Measurements from ENCODE around the gene CUBN. TPM values are rescaled to one million over a fixed set of nuclear protein-coding genes. Genes with fewer than 3 reads are reported as not detected.

The CUBN gene
- total and polyA plus RNA-seq, 2 of the 13 experiments (the other 11 are each of a cell fraction or from before 2014, with no cell fraction given), result 0.27 to 0.32 TPM

DNA sequence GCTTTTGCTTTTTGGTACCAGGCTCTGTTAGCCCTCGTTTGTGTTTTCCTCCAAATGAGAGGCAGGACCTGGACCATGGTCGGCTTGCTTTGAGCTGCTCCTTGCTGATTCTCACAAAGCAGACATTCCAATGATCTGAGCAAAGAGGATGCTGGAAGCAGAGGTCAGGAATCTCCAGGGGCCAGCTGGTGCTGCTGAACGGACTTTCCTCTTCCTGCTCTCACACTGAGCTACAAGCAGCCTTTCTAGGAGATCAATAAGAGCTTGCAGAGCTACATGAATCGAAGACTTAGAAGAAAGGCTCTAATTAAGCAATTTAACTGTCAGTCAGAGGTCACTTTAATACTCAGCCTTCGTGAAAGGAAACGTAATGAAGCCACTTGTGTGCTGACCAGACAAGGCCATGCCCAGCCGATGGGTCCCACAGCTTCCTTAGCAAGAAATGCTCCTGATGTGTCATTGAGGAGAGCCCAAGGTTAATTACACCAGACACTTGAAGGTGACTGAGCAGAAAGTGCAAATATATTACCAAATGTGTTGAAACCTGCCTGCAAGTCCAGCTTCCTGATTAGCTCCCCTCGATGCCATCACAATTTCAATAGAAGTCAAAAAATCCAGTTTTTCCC, 161.1 kb downstream of the CUBN start:
- no peaks in the 10 kb centered on the region for H3K79me2 ChIP-seq (ENCODE audit: insufficient read depth, low read length)
- ATAC-seq (peak; percentile 54; the same call in 2 of the 3 replicates), FAIRE-seq (no peak), DNase-seq (ENCODE audit: low spot score) (peak; percentile 40)
- H3K9ac ChIP-seq (ENCODE audit: insufficient read depth, low read depth, low read length), result no peak overlapping the region
- 21% methylated on average over 8 of the region's 8 CpGs for WGBS (ENCODE audit: low lambda C conversion rate)
- in situ Hi-C loops (cut with HindIII; ENCODE audit: extremely low pct_ligation_motif_present, low pct_unique_long_range_greater_than_20kb), result no loop called here
- H3K36me3 ChIP-seq (replicated peaks in 1 of 2; ENCODE audit: control insufficient read depth in 1 of 2, insufficient read depth in 2 of 2, low read length in 2 of 2), result no peaks in the 10 kb centered on the region
- no peak overlapping the region for H3K4me3 ChIP-seq (replicated peaks in 1 of 3; ENCODE audit: insufficient read depth in 1 of 3, low read depth in 2 of 3, low read length in 3 of 3)
- no peak overlapping the region for H3K27ac ChIP-seq (ENCODE audit: extremely low read length, insufficient read depth, low read length)
- ChIA-PET CTCF (ENCODE audit: low intra/inter-chr PET ratio, low total read pairs) (no interaction called here), POLR2A (no interaction called here)
- TF ChIP-seq TEAD3 (CRISPR knock-in tag; optimal IDR thresholded peaks at IDR 0.05; ENCODE audit: borderline replicate concordance), result peak; percentile 17
- TF ChIP-seq ZNF761 (CRISPR knock-in tag; conservative IDR thresholded peaks at IDR 0.05), result no peak
- TF ChIP-seq ZNF713 (CRISPR knock-in tag; IDR thresholded peaks at IDR 0.05), result no peak
- intact Hi-C loops (cut with micrococcal nuclease; ENCODE audit: unreplicated experiment), result loop anchor here (1.0 kb wide), 1 partner anchor 27 kb away; no protein-coding TSS in a partner anchor
- H3K27me3 ChIP-seq (ENCODE audit: control insufficient read depth in 1 of 2, insufficient read depth in 2 of 2, low read length in 2 of 2), result no peaks in the 10 kb centered on the region
- no peaks in the 10 kb centered on the region for H4K20me1 ChIP-seq (ENCODE audit: insufficient read depth, low read length)
- H3K4me2 ChIP-seq (ENCODE audit: low read depth, low read length), result no peak overlapping the region
- no peak overlapping the region for H2AFZ ChIP-seq (ENCODE audit: low read length)
- H3K9me3 ChIP-seq (ENCODE audit: low read length), result no peaks in the 10 kb centered on the region
- BruUV-seq (replicated peaks), result no TSS peak
- H3K4me1 ChIP-seq (ENCODE audit: insufficient read depth, low read length), result no peaks in the 10 kb centered on the region

GRCh38 chr10:16967866-16968415, 161.7 kb downstream of the CUBN start:
- Histone ChIP-seq H3K9me3 (ENCODE audit: low read length) (no peaks in the 10 kb centered on the region), H3K9ac (ENCODE audit: insufficient read depth, low read depth, low read length) (no peak overlapping the region), H3K4me3 (replicated peaks in 1 of 3; ENCODE audit: insufficient read depth in 1 of 3, low read depth in 2 of 3, low read length in 3 of 3) (no peak overlapping the region), H3K27ac (ENCODE audit: extremely low read length, insufficient read depth, low read length) (no peak overlapping the region), H3K4me2 (ENCODE audit: low read depth, low read length) (no peak overlapping the region), H3K36me3 (replicated peaks in 1 of 2; ENCODE audit: control insufficient read depth in 1 of 2, insufficient read depth in 2 of 2, low read length in 2 of 2) (no peaks in the 10 kb centered on the region), H2AFZ (ENCODE audit: low read length) (no peak overlapping the region), H3K4me1 (ENCODE audit: insufficient read depth, low read length) (no peaks in the 10 kb centered on the region), H3K79me2 (ENCODE audit: insufficient read depth, low read length) (no peaks in the 10 kb centered on the region), H3K27me3 (ENCODE audit: control insufficient read depth in 1 of 2, insufficient read depth in 2 of 2, low read length in 2 of 2) (no peaks in the 10 kb centered on the region), H4K20me1 (ENCODE audit: insufficient read depth, low read length) (no peaks in the 10 kb centered on the region)
- no peak for FAIRE-seq
- in situ Hi-C loops (cut with HindIII; ENCODE audit: extremely low pct_ligation_motif_present, low pct_unique_long_range_greater_than_20kb), result no loop called here
- no peak for ATAC-seq
- DNase-seq (ENCODE audit: low spot score), result no peak
- ChIA-PET CTCF (ENCODE audit: low intra/inter-chr PET ratio, low total read pairs) (no interaction called here), POLR2A (no interaction called here)
- 54% methylated on average over 3 of the region's 3 CpGs for WGBS (ENCODE audit: low lambda C conversion rate)
- BruUV-seq (replicated peaks), result no TSS peak
- intact Hi-C loops (cut with micrococcal nuclease; ENCODE audit: unreplicated experiment), result loop anchor here (1.0 kb wide), 1 partner anchor 27 kb away; no protein-coding TSS in a partner anchor
- no peak for TF ChIP-seq HDAC2 (CRISPR knock-in tag; IDR thresholded peaks at IDR 0.05)
- TF ChIP-seq KDM3A (CRISPR knock-in tag; IDR thresholded peaks at IDR 0.05; ENCODE audit: low read depth), result no peak
- TF ChIP-seq ZNF768 (CRISPR knock-in tag; IDR thresholded peaks at IDR 0.05), result no peak
- TF ChIP-seq HNRNPUL1 (IDR thresholded peaks at IDR 0.05; ENCODE audit: low read depth, low read length), result no peak
- no peak for TF ChIP-seq ZNF430 (CRISPR knock-in tag; IDR thresholded peaks at IDR 0.05)
- no peak for TF ChIP-seq CREB3 (CRISPR knock-in tag; IDR thresholded peaks at IDR 0.05)
- TF ChIP-seq, protein P1, sequence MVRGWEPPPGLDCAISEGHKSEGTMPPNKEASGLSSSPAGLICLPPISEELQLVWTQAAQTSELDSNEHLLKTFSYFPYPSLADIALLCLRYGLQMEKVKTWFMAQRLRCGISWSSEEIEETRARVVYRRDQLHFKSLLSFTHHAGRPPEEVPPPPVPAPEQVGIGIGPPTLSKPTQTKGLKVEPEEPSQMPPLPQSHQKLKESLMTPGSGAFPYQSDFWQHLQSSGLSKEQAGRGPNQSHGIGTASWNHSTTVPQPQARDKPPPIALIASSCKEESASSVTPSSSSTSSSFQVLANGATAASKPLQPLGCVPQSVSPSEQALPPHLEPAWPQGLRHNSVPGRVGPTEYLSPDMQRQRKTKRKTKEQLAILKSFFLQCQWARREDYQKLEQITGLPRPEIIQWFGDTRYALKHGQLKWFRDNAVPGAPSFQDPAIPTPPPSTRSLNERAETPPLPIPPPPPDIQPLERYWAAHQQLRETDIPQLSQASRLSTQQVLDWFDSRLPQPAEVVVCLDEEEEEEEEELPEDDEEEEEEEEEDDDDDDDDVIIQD (CRISPR knock-in tag; IDR thresholded peaks at IDR 0.05; ENCODE audit: low read depth), result no peak
- TF ChIP-seq HOXD1 (CRISPR knock-in tag; IDR thresholded peaks at IDR 0.05), result no peak
- no peak for TF ChIP-seq SNAPC2 (CRISPR knock-in tag; IDR thresholded peaks at IDR 0.05)
- TF ChIP-seq ZKSCAN8 (CRISPR knock-in tag; IDR thresholded peaks at IDR 0.05; ENCODE audit: borderline replicate concordance), result no peak
- no peak for TF ChIP-seq TSC22D2 (CRISPR knock-in tag; IDR thresholded peaks at IDR 0.05; ENCODE audit: borderline replicate concordance)
- no peak for TF ChIP-seq SP5 (CRISPR knock-in tag; IDR thresholded peaks at IDR 0.05; ENCODE audit: borderline replicate concordance, low read depth)
- TF ChIP-seq ADNP (CRISPR knock-in tag; IDR thresholded peaks at IDR 0.05), result no peak
- no peak for TF ChIP-seq SP2 (CRISPR knock-in tag; IDR thresholded peaks at IDR 0.05)
